SHP77 treated with DMSO at 0.1 percent for 48 hours (cell line): Measurements from ENCODE around the gene KIF26A.

Experiments
- DNase-seq: peaks from one replicate; lab custom pipeline; 2025; lab: John Stamatoyannopoulos, UW

Gene KIF26A

GRCh38 chr14:104223101-104224041 lies 85.0 kb downstream of the KIF26A start:
- DNase-seq: peak; percentile 95

GRCh38 chr14:104224131-104224505 lies 85.7 kb downstream of the KIF26A start:
- DNase-seq: no peak

GRCh38 chr14:104224506-104225277 lies 86.3 kb downstream of the KIF26A start:
- DNase-seq: peak; percentile 27

- peak; percentile 21 for DNase-seq
Observed at GRCh38 chr14:104225278-104226190, 87.1 kb downstream of the KIF26A start.

- DNase-seq: no peak
Observed at GRCh38 chr14:104226421-104227383, 88.3 kb downstream of the KIF26A start.

- DNase-seq: no peak
Observed at GRCh38 chr14:104227806-104228205, 89.4 kb downstream of the KIF26A start.

GRCh38 chr14:104228221-104228620 lies 89.8 kb downstream of the KIF26A start:
- no peak for DNase-seq

GRCh38 chr14:104228716-104229533 lies 90.5 kb downstream of the KIF26A start:
- DNase-seq: no peak

GRCh38 chr14:104229534-104230055 lies 91.2 kb downstream of the KIF26A start:
- DNase-seq: no peak

- no peak for DNase-seq
Observed at GRCh38 chr14:104230119-104230815, 91.9 kb downstream of the KIF26A start.
